ENCODE results near the gene BET1. TPM values are rescaled to one million over a fixed set of nuclear protein-coding genes. Genes with fewer than 3 reads are reported as not detected.

The BET1 gene, protein sequence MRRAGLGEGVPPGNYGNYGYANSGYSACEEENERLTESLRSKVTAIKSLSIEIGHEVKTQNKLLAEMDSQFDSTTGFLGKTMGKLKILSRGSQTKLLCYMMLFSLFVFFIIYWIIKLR
- 21.4 and 21.6 TPM in 2 replicates for total RNA-seq

DNA sequence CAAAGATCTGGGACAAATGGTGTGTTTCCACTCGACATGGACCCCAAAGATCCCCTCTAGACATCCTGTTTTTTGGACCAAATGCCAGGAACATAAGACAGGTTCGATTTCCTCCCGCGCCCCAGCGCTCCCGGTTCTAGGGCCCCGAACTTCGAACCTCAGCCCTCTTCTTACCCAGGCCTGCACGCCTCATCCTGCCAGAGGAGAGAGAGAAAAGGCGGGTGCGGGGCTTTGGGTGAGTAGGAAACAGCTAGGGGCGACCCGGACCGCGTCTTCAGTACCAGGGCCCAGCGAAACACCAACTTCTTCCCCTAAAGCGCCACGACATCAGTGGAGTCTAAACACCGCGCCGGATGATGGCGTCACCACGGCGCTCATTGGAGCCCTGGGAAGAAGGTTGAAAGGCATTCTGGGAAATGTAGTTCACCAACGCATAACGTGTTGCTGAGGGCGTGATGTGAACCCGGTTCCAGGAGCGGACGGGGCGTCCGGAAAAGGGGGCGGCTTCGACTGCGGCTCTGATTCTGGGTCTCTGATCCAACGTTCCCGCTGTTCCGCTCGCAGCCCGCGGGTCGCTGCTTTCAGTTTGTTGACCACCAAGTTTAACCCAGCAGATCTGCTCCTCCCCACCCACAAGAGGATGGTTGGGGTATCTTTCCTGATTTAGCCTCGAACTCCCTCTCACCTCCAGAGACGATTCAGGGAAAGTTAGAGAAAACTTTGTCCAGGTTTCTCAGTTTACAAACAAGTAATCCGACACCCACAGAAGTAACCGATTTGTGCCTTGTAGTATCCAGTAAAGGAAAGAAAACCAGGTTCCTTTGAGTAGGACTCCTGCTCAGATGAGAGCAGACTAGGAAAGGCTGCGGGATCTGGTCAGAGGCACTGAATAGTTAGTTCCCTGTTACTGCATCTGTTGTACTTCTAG lies at the start of gene BET1:
TSS of gene BET1 (minus strand) at position 332 of the 928 bp plus-strand sequence. CDS start at position 193, 139 bp downstream.
- Mint-ChIP-seq H3K4me1 (ENCODE audit: low read depth) (peaks cover 35% of the 10 kb centered on the region), H3K36me3 (ENCODE audit: low read depth) (no peaks in the 10 kb centered on the region), H3K9me3 (no peaks in the 10 kb centered on the region), H3K27ac (peak within 1 kb of the TSS; percentile 97), H3K4me3 (peak within 1 kb of the TSS; percentile 97), H3K27me3 (ENCODE audit: insufficient read depth) (peaks cover 4% of the 10 kb centered on the region)
- intact Hi-C loops (cut with micrococcal nuclease): loop anchor here (1.0 to 10.0 kb wide), 12 partner anchors 82 to 1869 kb away; partner anchors contain the start of genes ANKIB1, CYP51A1, GNG11 and KRIT1
- DNase-seq (ENCODE audit: low spot score): peak; percentile 88

DNA sequence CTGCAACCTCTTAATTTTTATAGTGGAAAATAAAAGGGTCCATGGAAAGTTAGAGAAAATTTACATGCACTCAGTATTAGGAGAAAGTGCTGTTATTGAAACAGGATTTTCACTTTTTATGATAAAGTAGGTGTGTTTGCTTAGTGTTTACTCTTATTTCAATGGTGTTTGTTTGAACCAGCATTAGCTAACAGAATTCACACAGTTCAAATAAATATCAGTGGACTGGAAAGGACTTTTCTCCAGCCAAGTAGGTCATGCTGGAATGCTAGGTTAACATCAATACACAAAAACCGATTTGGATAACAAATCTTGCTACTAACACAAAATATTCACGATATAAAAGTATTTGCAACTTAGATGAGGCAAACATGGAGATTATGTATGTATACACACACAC lies 49.4 kb upstream of the BET1 start:
- no peak overlapping the region for H3K27ac Mint-ChIP-seq
- peaks cover 21% of the 10 kb centered on the region for H3K27me3 Mint-ChIP-seq (ENCODE audit: insufficient read depth)
- H3K9me3 Mint-ChIP-seq: no peaks in the 10 kb centered on the region
- no peak overlapping the region for H3K4me3 Mint-ChIP-seq
- no peak for DNase-seq (ENCODE audit: low spot score)
- intact Hi-C loops (cut with micrococcal nuclease): no loop called here
- no peaks in the 10 kb centered on the region for H3K4me1 Mint-ChIP-seq (ENCODE audit: low read depth)
- H3K36me3 Mint-ChIP-seq (ENCODE audit: low read depth): no peaks in the 10 kb centered on the region

DNA sequence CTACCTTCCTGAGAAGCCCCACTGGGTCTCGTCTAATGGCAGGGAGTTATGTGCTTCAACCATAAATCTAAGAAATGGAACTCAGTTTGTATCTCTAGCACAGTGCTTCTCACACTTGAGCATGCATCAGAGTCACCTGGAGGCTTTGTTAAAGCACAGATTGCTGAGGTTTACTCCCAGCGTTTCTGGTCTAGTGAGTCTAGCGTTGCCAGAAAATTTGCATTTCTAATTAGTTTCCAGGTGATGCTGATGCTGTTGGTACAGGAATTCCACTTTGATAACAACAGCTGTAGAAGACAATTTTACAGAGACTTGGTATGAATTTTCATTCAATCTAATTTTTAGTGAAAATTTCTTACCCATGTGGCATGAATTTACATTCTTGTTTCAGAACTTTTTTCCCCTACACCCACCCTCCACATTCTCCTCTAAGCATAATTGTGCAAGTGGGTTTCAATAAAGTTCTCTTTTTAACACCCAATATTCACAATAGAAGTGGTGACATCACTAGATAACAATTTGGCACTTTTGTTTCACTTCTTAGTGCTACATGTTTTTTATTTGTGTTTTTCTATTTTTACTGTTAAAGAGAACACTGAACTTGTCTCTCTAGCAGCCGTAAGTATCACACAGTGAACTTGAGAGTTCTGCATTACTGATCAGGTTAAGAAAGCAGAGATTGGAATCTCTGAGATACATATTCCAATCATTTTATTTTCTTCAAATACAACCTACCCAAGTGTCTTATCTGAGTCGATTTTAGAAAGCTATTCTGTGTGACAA lies 48.4 kb upstream of the BET1 start:
- Mint-ChIP-seq H3K4me1 (ENCODE audit: low read depth) (no peaks in the 10 kb centered on the region), H3K36me3 (ENCODE audit: low read depth) (no peaks in the 10 kb centered on the region), H3K4me3 (no peak overlapping the region), H3K27me3 (ENCODE audit: insufficient read depth) (peaks cover 22% of the 10 kb centered on the region), H3K9me3 (no peaks in the 10 kb centered on the region), H3K27ac (no peak overlapping the region)
- DNase-seq (ENCODE audit: low spot score): no peak
- intact Hi-C loops (cut with micrococcal nuclease): no loop called here

DNA sequence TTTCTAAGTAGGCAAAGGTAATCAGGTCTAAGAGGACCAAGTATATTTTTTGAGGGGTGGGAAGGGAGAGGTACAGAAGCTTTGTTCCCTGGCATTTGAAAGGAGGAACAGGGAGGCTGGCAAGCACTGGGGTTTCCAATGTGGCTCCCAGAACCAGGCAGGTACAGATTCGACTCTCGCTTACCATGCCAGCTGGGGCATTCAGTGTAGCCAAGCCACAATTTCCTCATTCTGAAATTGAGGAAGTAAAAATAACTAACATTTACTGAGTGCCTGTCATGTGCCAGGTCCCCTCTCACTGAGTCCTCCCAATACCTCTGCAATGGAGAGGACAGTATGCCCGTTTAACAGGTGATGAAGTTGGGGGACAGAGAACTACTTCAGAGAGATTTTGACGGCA lies 45.9 kb upstream of the BET1 start:
- no peak overlapping the region for H3K27ac Mint-ChIP-seq
- H3K36me3 Mint-ChIP-seq (ENCODE audit: low read depth): no peaks in the 10 kb centered on the region
- H3K4me1 Mint-ChIP-seq (ENCODE audit: low read depth): no peaks in the 10 kb centered on the region
- no peaks in the 10 kb centered on the region for H3K9me3 Mint-ChIP-seq
- DNase-seq (ENCODE audit: low spot score): no peak
- intact Hi-C loops (cut with micrococcal nuclease): no loop called here
- H3K27me3 Mint-ChIP-seq (ENCODE audit: insufficient read depth): peaks cover 22% of the 10 kb centered on the region
- H3K4me3 Mint-ChIP-seq: no peak overlapping the region

DNA sequence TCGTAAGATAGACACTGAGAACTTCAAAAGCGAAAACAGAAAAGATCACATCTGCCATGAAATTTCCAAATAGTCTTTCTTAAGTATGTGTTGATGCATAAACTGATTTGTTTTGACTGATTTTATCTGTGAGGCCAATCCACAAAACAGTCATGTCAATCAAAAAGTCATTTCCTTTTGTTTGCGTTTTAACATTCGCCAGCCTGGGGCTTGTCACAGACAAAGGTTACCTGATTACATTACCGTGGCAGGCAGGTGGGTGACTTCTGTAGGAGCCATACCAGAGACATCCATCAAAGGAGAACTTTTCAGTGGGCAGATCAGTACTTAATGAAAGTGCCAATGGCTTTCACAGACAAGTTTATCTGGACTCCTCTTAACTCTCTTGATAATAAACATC lies 45.5 kb upstream of the BET1 start:
- no peak overlapping the region for H3K4me3 Mint-ChIP-seq
- no peaks in the 10 kb centered on the region for H3K4me1 Mint-ChIP-seq (ENCODE audit: low read depth)
- no peak for DNase-seq (ENCODE audit: low spot score)
- no peaks in the 10 kb centered on the region for H3K9me3 Mint-ChIP-seq
- H3K27ac Mint-ChIP-seq: no peak overlapping the region
- H3K36me3 Mint-ChIP-seq (ENCODE audit: low read depth): no peaks in the 10 kb centered on the region
- intact Hi-C loops (cut with micrococcal nuclease): no loop called here
- H3K27me3 Mint-ChIP-seq (ENCODE audit: insufficient read depth): peaks cover 22% of the 10 kb centered on the region

DNA sequence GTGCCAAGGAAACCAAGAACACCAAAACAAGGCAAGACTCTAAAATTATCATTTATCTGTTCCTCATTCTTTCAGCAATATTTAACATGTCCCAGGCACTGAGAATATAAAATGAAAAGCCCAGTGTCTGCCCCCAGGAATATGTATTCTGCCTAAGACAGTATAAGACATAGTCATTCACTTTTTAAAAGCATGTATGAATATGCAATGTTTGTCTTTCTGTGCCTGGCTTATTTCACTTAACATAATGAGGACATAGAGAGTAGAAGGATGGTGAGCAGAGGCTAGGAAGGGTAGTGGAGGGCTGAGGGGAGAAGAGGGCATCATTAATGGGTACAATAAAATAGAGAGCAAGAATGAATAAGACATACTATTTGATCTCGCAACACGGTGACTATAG lies 44.6 kb upstream of the BET1 start:
- Mint-ChIP-seq H3K36me3 (ENCODE audit: low read depth) (no peaks in the 10 kb centered on the region), H3K4me3 (no peak overlapping the region), H3K9me3 (no peaks in the 10 kb centered on the region), H3K27me3 (ENCODE audit: insufficient read depth) (peaks cover 22% of the 10 kb centered on the region), H3K27ac (no peak overlapping the region), H3K4me1 (ENCODE audit: low read depth) (no peaks in the 10 kb centered on the region)
- DNase-seq (ENCODE audit: low spot score): no peak
- intact Hi-C loops (cut with micrococcal nuclease): no loop called here

DNA sequence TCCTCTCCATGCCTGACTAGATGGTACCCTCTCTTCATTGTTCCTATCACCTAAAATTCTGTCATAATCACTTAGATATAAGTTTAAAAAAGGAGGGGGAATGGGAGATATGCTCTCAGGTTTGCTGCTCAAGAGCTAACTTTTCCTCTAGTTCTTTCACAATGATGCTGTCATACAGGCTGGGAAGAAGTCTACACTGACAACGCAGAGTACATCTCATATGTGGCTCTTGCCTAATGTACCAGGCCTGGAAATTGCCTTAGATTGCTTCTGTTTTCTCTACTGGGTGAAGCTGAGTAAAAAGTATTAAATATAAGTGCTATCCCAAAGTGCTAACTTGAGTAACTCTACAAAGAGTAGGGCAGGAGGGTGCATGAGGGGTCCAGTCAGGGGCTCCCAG lies 43.8 kb upstream of the BET1 start:
- no peaks in the 10 kb centered on the region for H3K4me1 Mint-ChIP-seq (ENCODE audit: low read depth)
- H3K27ac Mint-ChIP-seq: no peak overlapping the region
- intact Hi-C loops (cut with micrococcal nuclease): no loop called here
- peaks cover 22% of the 10 kb centered on the region for H3K27me3 Mint-ChIP-seq (ENCODE audit: insufficient read depth)
- no peaks in the 10 kb centered on the region for H3K9me3 Mint-ChIP-seq
- no peaks in the 10 kb centered on the region for H3K36me3 Mint-ChIP-seq (ENCODE audit: low read depth)
- H3K4me3 Mint-ChIP-seq: no peak overlapping the region
- DNase-seq (ENCODE audit: low spot score): no peak

DNA sequence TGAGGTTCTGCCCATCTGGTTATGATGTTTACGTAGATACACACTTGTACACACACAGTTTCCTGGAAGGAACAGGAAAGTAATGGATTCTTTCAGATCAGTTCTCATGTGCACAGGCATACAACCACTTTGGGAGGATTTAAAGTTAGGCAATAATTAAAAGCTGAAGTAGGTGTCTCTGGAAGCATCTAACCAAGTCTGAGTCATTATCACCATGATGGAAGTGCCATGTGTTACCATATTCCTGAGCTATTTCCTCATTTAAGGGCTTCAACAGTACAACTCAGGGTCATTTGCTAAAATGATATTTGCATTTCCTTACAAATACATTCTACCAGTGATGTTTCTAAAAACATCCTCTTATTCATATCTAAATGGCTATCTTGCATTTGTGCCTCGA lies 41.4 kb upstream of the BET1 start:
- intact Hi-C loops (cut with micrococcal nuclease): no loop called here
- no peaks in the 10 kb centered on the region for H3K36me3 Mint-ChIP-seq (ENCODE audit: low read depth)
- H3K9me3 Mint-ChIP-seq: no peaks in the 10 kb centered on the region
- DNase-seq (ENCODE audit: low spot score): no peak
- no peak overlapping the region for H3K27ac Mint-ChIP-seq
- H3K4me1 Mint-ChIP-seq (ENCODE audit: low read depth): no peaks in the 10 kb centered on the region
- H3K27me3 Mint-ChIP-seq (ENCODE audit: insufficient read depth): peaks cover 16% of the 10 kb centered on the region
- H3K4me3 Mint-ChIP-seq: no peak overlapping the region

DNA sequence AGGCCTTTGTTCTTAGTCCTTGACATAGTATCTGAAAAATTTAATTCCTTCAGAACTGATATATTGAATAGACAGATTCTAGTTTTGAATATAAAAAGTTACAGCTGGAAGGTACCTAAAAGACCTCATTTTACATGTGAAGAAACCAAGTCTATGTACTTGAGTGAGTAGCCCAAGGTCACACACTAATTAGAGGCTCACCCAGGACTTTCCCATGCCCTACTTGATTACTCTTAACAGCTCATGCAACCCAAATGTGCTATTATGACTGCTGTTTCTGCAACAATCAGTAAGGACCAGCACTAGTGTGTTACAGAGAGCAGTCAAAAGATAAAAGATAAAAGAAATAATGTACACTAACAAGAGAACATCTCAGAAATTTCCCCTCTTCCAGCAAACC lies 40.7 kb upstream of the BET1 start:
- H3K36me3 Mint-ChIP-seq (ENCODE audit: low read depth): no peaks in the 10 kb centered on the region
- H3K4me3 Mint-ChIP-seq: no peak overlapping the region
- intact Hi-C loops (cut with micrococcal nuclease): no loop called here
- no peaks in the 10 kb centered on the region for H3K4me1 Mint-ChIP-seq (ENCODE audit: low read depth)
- no peaks in the 10 kb centered on the region for H3K9me3 Mint-ChIP-seq
- no peak for DNase-seq (ENCODE audit: low spot score)
- peaks cover 12% of the 10 kb centered on the region for H3K27me3 Mint-ChIP-seq (ENCODE audit: insufficient read depth)
- no peak overlapping the region for H3K27ac Mint-ChIP-seq

DNA sequence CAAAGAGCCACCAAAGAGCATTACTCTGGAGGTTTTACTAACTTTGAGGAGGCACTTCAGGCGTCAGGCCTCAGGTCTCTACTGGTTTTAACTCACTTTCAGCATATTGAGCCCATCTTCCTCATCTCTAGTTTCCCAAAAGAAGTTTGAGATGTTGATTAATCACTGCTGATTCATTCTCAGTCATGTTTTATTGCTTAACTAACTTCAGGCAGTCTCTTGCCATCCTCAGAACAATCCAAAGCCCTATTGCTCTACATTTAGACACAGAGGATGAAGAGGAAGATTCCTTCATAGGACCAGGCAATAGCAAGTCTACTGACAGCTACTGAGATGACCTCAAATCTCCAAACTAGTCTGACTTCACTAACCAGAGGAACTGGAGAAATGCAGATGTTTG lies 39.1 kb upstream of the BET1 start:
- Mint-ChIP-seq H3K4me3 (no peak overlapping the region), H3K4me1 (ENCODE audit: low read depth) (no peaks in the 10 kb centered on the region), H3K27ac (no peak overlapping the region), H3K27me3 (ENCODE audit: insufficient read depth) (peaks cover 10% of the 10 kb centered on the region), H3K9me3 (no peaks in the 10 kb centered on the region), H3K36me3 (ENCODE audit: low read depth) (no peaks in the 10 kb centered on the region)
- no peak for DNase-seq (ENCODE audit: low spot score)
- intact Hi-C loops (cut with micrococcal nuclease): no loop called here

DNA sequence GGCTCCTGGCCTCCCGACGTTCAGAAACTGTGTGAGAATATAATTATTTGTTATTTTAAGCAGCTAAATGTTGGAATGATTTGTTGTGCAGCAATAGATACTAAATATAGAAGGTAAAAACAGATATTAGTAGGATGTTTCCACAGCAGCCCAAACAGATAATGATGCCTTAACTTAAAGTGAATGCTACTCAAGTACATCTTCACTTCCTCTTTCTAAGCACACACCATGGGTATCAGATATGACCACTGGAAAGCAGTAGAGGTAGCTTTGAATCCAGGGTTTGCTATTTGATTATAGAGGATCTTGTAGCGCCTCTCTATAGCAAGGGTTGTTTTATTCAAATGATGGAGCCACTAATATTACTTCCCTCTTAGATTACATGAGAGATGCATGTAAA lies 38.2 kb upstream of the BET1 start:
- H3K27me3 Mint-ChIP-seq (ENCODE audit: insufficient read depth): peaks cover 9% of the 10 kb centered on the region
- H3K27ac Mint-ChIP-seq: no peak overlapping the region
- no peaks in the 10 kb centered on the region for H3K4me1 Mint-ChIP-seq (ENCODE audit: low read depth)
- no peaks in the 10 kb centered on the region for H3K9me3 Mint-ChIP-seq
- H3K36me3 Mint-ChIP-seq (ENCODE audit: low read depth): no peaks in the 10 kb centered on the region
- intact Hi-C loops (cut with micrococcal nuclease): no loop called here
- H3K4me3 Mint-ChIP-seq: no peak overlapping the region
- no peak for DNase-seq (ENCODE audit: low spot score)

DNA sequence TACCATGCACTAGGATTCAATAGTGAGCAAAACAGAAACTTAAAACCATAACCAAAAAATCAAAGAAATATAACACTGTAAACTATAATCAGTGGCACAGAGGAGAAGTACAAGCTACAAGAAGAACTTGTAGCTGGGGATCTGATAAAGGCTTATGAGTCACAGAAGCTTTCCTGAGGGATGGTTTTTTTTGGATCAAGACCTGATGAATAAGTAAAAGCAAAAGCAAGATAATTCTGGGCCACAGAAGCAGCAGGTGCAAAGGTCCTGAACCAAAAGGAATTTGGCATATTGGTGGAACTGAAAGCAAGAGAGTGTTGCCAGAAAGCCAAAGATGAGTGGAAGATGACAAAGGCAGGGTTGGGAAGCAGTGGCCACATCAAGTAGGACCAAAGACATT lies 37.4 kb upstream of the BET1 start:
- H3K27ac Mint-ChIP-seq: no peak overlapping the region
- H3K4me1 Mint-ChIP-seq (ENCODE audit: low read depth): no peaks in the 10 kb centered on the region
- no peak overlapping the region for H3K4me3 Mint-ChIP-seq
- no peak for DNase-seq (ENCODE audit: low spot score)
- no peaks in the 10 kb centered on the region for H3K9me3 Mint-ChIP-seq
- intact Hi-C loops (cut with micrococcal nuclease): no loop called here
- H3K27me3 Mint-ChIP-seq (ENCODE audit: insufficient read depth): peaks cover 15% of the 10 kb centered on the region
- no peaks in the 10 kb centered on the region for H3K36me3 Mint-ChIP-seq (ENCODE audit: low read depth)

DNA sequence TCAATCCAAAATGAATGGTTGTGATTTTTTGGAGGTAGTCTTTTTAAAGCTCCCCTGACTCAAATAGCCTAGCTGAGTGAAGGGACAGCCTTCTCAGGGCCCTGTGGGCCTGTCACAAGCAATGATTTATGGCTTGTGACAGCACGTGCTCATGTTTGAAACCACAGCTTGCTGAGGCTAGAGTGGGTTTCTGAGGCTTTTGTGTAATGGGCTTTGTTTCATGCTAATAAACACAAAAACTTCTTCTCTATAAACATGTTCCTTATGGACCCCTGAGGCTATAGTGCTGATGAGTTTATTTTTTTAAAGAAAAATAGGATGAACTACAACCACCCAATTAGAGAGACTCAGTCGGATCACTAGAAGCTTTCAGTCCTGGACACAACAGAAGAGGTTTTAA lies 36.1 kb upstream of the BET1 start:
- no peak for DNase-seq (ENCODE audit: low spot score)
- Mint-ChIP-seq H3K4me1 (ENCODE audit: low read depth) (no peaks in the 10 kb centered on the region), H3K36me3 (ENCODE audit: low read depth) (no peaks in the 10 kb centered on the region), H3K4me3 (no peak overlapping the region), H3K27ac (no peak overlapping the region), H3K9me3 (no peaks in the 10 kb centered on the region), H3K27me3 (ENCODE audit: insufficient read depth) (peaks cover 16% of the 10 kb centered on the region)
- intact Hi-C loops (cut with micrococcal nuclease): no loop called here

All from activated T-helper 1 cell treated with anti-CD3 and anti-CD28 coated beads, Interleukin-12 subunit alpha, Interleukin-12 subunit beta, Interleukin-2, Interleukin-4 antibody, amounts not matched to agents 30 ng/mL and 10 ng/mL and 1 ng/mL, durations not matched to agents 14 hours and 24 hours and 36 hours (primary cell).